ENCODE results near the gene GPR45. TPM values are rescaled to one million over a fixed set of nuclear protein-coding genes. Genes with fewer than 3 reads are reported as not detected.

Gene GPR45
- polyA plus RNA-seq, 2 donors, result not detected

GRCh38 chr2:105290981-105291660 lies 49.6 kb downstream of the GPR45 start:
- H3K4me1 ChIP-seq (ENCODE audit: control insufficient read depth in 2 of 2, insufficient read depth in 2 of 2, low read length in 1 of 2), result no peaks in the 10 kb centered on the region
- no peaks in the 10 kb centered on the region for H3K27me3 ChIP-seq (ENCODE audit: control insufficient read depth in 1 of 2, insufficient read depth in 2 of 2, low read length in 2 of 2)
- H3K27ac ChIP-seq (ENCODE audit: low read depth in 2 of 2, low read length in 1 of 2), result no peak overlapping the region
- H3K36me3 ChIP-seq (ENCODE audit: control insufficient read depth in 2 of 2, insufficient read depth in 2 of 2, low read length in 1 of 2), result peaks cover 0 to 8% of the 10 kb centered on the region in 2 donors
- 78 to 86% methylated on average over 6 of the region's 6 CpGs for WGBS, 2 donors
- H3K4me3 ChIP-seq (ENCODE audit: low read depth in 1 of 2, low read length in 2 of 2), result no peak overlapping the region
- H3K9me3 ChIP-seq (ENCODE audit: control insufficient read depth in 2 of 2, insufficient read depth in 1 of 2, low read depth in 1 of 2, low read length in 1 of 2), result no peaks in the 10 kb centered on the region

GRCh38 chr2:105291981-105292380 lies 50.4 kb downstream of the GPR45 start:
- Histone ChIP-seq H3K36me3 (ENCODE audit: control insufficient read depth in 2 of 2, insufficient read depth in 2 of 2, low read length in 1 of 2) (peaks cover 0 to 8% of the 10 kb centered on the region in 2 donors), H3K4me3 (ENCODE audit: low read depth in 1 of 2, low read length in 2 of 2) (no peak overlapping the region), H3K9me3 (ENCODE audit: control insufficient read depth in 2 of 2, insufficient read depth in 1 of 2, low read depth in 1 of 2, low read length in 1 of 2) (no peaks in the 10 kb centered on the region), H3K4me1 (ENCODE audit: control insufficient read depth in 2 of 2, insufficient read depth in 2 of 2, low read length in 1 of 2) (no peaks in the 10 kb centered on the region), H3K27ac (ENCODE audit: low read depth in 2 of 2, low read length in 1 of 2) (no peak overlapping the region), H3K27me3 (ENCODE audit: control insufficient read depth in 1 of 2, insufficient read depth in 2 of 2, low read length in 2 of 2) (no peaks in the 10 kb centered on the region)
- WGBS, 2 donors, result 94 to 95% methylated on average over 2 of the region's 2 CpGs

Other genes starting within 250 kb of the GPR45 start
- 10 to 100 TPM; 17.8 to 25.0 TPM for gene MRPS9, start 203.7 kb upstream of the GPR45 start, polyA plus RNA-seq
- 1 to 10 TPM; 2.3 to 5.3 TPM for gene TGFBRAP1, start 88.0 kb downstream of the GPR45 start, polyA plus RNA-seq
- 1 to 10 TPM; 6.6 to 8.7 TPM for gene C2orf49, start 95.8 kb downstream of the GPR45 start, polyA plus RNA-seq
- 10 to 100 TPM; 17.6 to 55.5 TPM for gene FHL2, start 157.3 kb downstream of the GPR45 start, polyA plus RNA-seq